HEK293 (cell line): Measurements from ENCODE around the gene TMPRSS11A.

ENCODE experiments used
- CTCF ChIA-PET: fragments of 350-600 bp; formaldehyde crosslinking; extraction: SDS; loops from one replicate; lab custom pipeline; 2021; ENCODE audit warnings: antibody characterized with exemption; lab: Yijun Ruan, JAX
- POLR2A ChIA-PET: fragments of 300-600 bp; formaldehyde crosslinking; extraction: SDS; loops from one replicate; lab custom pipeline; 2020; ENCODE audit warnings: antibody characterized with exemption, inconsistent platforms; lab: Yijun Ruan, JAX
- H3K27ac ChIP-seq: fragments of 200-500 bp; sonication (Bioruptor generic); 2 replicates; pipeline ENCODE4 v1.5.1; 2014; ENCODE audit warnings: low read depth, low read length, control low read depth, inconsistent platforms; ENCODE audit errors: extremely low read depth
- H3K36me3 ChIP-seq, 2 experiments: fragments of 200-500 bp in 1 of 2; sonication (Bioruptor generic) in 1 of 2; 1 replicate in 1 of 2; 2 replicates in 1 of 2; pipeline ENCODE4 v1.5.1; 2014 to 2017; ENCODE audit warnings: inconsistent platforms in 2 of 2, low read length in 2 of 2; ENCODE audit not compliant: control insufficient read depth in 2 of 2, insufficient read depth in 1 of 2
- H3K4me1 ChIP-seq: fragments of 200-500 bp; sonication (Bioruptor generic); 2 replicates; pipeline ENCODE4 v1.5.1; 2014; ENCODE audit warnings: mild to moderate bottlenecking, low read length, inconsistent platforms; ENCODE audit not compliant: control insufficient read depth, insufficient read depth
- H3K4me3 ChIP-seq: 2 replicates; pipeline ENCODE4 v1.5.1; 2011; ENCODE audit warnings: low read depth, mild to moderate bottlenecking, control low read depth, low read length, moderate library complexity
- H3K9me3 ChIP-seq: fragments of 200-500 bp; sonication (Bioruptor generic); 2 replicates; pipeline ENCODE4 v1.5.1; 2014; ENCODE audit warnings: low read depth, low read length, inconsistent platforms; ENCODE audit not compliant: control insufficient read depth, insufficient read depth
- ELK4 ChIP-seq: IDR thresholded peaks from 2 replicates; pipeline ENCODE4 v1.6.1; 2011; ENCODE audit warnings: mild to moderate bottlenecking, low read depth, low read length, borderline replicate concordance
- HOXD13 ChIP-seq: sonication (generic); formaldehyde crosslinking; IDR thresholded peaks from 2 replicates; pipeline ENCODE4 v1.8.0; 2022; ENCODE audit warnings: missing genetic modification reagents, borderline replicate concordance
- KLF16 ChIP-seq: fragments of 450-650 bp; formaldehyde crosslinking; IDR thresholded peaks from 2 replicates; pipeline ENCODE4 v1.5.1; 2017; ENCODE audit warnings: missing biosample characterization, missing genetic modification characterization
- PATZ1 ChIP-seq: fragments of 450-650 bp; formaldehyde crosslinking; IDR thresholded peaks from 2 replicates; pipeline ENCODE4 v1.5.1; 2016; ENCODE audit warnings: missing biosample characterization, missing genetic modification characterization
- REST ChIP-seq: fragments of 450-650 bp; formaldehyde crosslinking; IDR thresholded peaks from 2 replicates; pipeline ENCODE4 v1.5.1; 2016; ENCODE audit warnings: missing biosample characterization, missing genetic modification characterization
- TSHZ1 ChIP-seq: fragments of 450-650 bp; formaldehyde crosslinking; IDR thresholded peaks from 2 replicates; pipeline ENCODE4 v1.5.1; 2016; ENCODE audit warnings: missing biosample characterization, missing genetic modification characterization, borderline replicate concordance
- ZNF18 ChIP-seq: fragments of 450-650 bp; formaldehyde crosslinking; IDR thresholded peaks from 2 replicates; pipeline ENCODE4 v1.5.1; 2016; ENCODE audit warnings: missing biosample characterization, missing genetic modification characterization
- ZNF19 ChIP-seq: fragments of 450-650 bp; formaldehyde crosslinking; IDR thresholded peaks from 2 replicates; pipeline ENCODE4; 2016; ENCODE audit warnings: missing biosample characterization, missing genetic modification characterization, low read depth
- ZNF23 ChIP-seq: fragments of 450-650 bp; formaldehyde crosslinking; IDR thresholded peaks from 2 replicates; pipeline ENCODE4 v1.5.1; 2016; ENCODE audit warnings: missing biosample characterization, missing genetic modification characterization, borderline replicate concordance
- ZNF24 ChIP-seq: fragments of 450-650 bp; formaldehyde crosslinking; IDR thresholded peaks from 2 replicates; pipeline ENCODE4 v1.5.1; 2016; ENCODE audit warnings: missing biosample characterization, missing genetic modification characterization
- ZNF274 ChIP-seq, 2 experiments: fragments of 200-500 bp in 1 of 2; fragments of 450-650 bp in 1 of 2; sonication (Bioruptor generic) in 1 of 2; formaldehyde crosslinking in 1 of 2; IDR thresholded peaks; 2 replicates each; pipeline versions ENCODE4 v1.5.1 to v1.6.1; 2014 to 2016; ENCODE audit warnings: borderline replicate concordance in 1 of 2, inconsistent platforms in 1 of 2, low read length in 1 of 2, missing biosample characterization in 1 of 2, missing genetic modification characterization in 1 of 2
- ZNF473 ChIP-seq: fragments of 450-650 bp; formaldehyde crosslinking; IDR thresholded peaks from 2 replicates; pipeline ENCODE4 v1.5.1; 2017; ENCODE audit warnings: missing biosample characterization, missing genetic modification characterization
- ZNF48 ChIP-seq: fragments of 450-650 bp; formaldehyde crosslinking; IDR thresholded peaks from 2 replicates; pipeline ENCODE4 v1.5.1; 2016; ENCODE audit warnings: missing biosample characterization, missing genetic modification characterization
- ZNF513 ChIP-seq: fragments of 450-650 bp; IDR thresholded peaks from 2 replicates; pipeline ENCODE4 v1.5.1; 2018; ENCODE audit warnings: missing biosample characterization, missing genetic modification characterization
- ZNF580 ChIP-seq: fragments of 450-650 bp; formaldehyde crosslinking; IDR thresholded peaks from 2 replicates; pipeline ENCODE4 v1.5.1; 2016; ENCODE audit warnings: missing biosample characterization, missing genetic modification characterization
- ZNF623 ChIP-seq: fragments of 450-650 bp; formaldehyde crosslinking; IDR thresholded peaks from 2 replicates; pipeline ENCODE4 v1.5.1; 2016; ENCODE audit warnings: missing biosample characterization, missing genetic modification characterization
- ZNF677 ChIP-seq: fragments of 450-650 bp; IDR thresholded peaks from 2 replicates; pipeline ENCODE4 v1.5.0; 2018; ENCODE audit warnings: missing biosample characterization, mild to moderate bottlenecking, missing genetic modification characterization, moderate library complexity
- ZNF830 ChIP-seq: fragments of 450-650 bp; IDR thresholded peaks from 2 replicates; pipeline ENCODE4 v1.5.0; 2018; ENCODE audit warnings: missing biosample characterization, missing genetic modification characterization, low read depth, mild to moderate bottlenecking, moderate library complexity
- ZSCAN23 ChIP-seq: fragments of 450-650 bp; formaldehyde crosslinking; IDR thresholded peaks from 2 replicates; pipeline ENCODE4 v1.5.1; 2016; ENCODE audit warnings: missing biosample characterization, missing genetic modification characterization

The TMPRSS11A gene

GRCh38 chr4:67926485-67926884 is 36.8 kb downstream of the TMPRSS11A start:
- H3K4me1 ChIP-seq: no peaks in the 10 kb centered on the region
- H3K36me3 ChIP-seq: no peaks in the 10 kb centered on the region
- ChIA-PET POLR2A (no interaction called here), CTCF (no interaction called here)
- H3K9me3 ChIP-seq: no peaks in the 10 kb centered on the region
- no peak overlapping the region for H3K4me3 ChIP-seq
- H3K27ac ChIP-seq: no peak overlapping the region
- TF ChIP-seq ZNF274 (IDR thresholded peaks at IDR 0.05; ENCODE audit: low read length) (no peak), ZNF274 (tag by site-specific recombination; IDR thresholded peaks at IDR 0.05; ENCODE audit: borderline replicate concordance) (no peak), ZNF623 (no peak), ZNF830 (tag by site-specific recombination) (no peak), REST (tag by site-specific recombination) (no peak), HOXD13 (CRISPR knock-in tag) (no peak), ZNF19 (tag by site-specific recombination) (no peak)

GRCh38 chr4:67922697-67923096 is 40.6 kb downstream of the TMPRSS11A start:
- no peak for TF ChIP-seq ZNF473
- no peak for TF ChIP-seq ZSCAN23 (tag by site-specific recombination)
- TF ChIP-seq KLF16 (tag by site-specific recombination): no peak
- no peak for TF ChIP-seq ZNF274 (IDR thresholded peaks at IDR 0.05; ENCODE audit: low read length)
- no peak for TF ChIP-seq ZNF274 (tag by site-specific recombination; IDR thresholded peaks at IDR 0.05; ENCODE audit: borderline replicate concordance)
- no peak for TF ChIP-seq ZNF23 (tag by site-specific recombination)
- TF ChIP-seq ZNF677 (tag by site-specific recombination): no peak
- TF ChIP-seq TSHZ1 (tag by site-specific recombination): no peak
- TF ChIP-seq PATZ1: no peak
- no peak for TF ChIP-seq ZNF580 (tag by site-specific recombination)
- TF ChIP-seq ZNF513 (tag by site-specific recombination): no peak
- TF ChIP-seq ZNF24: no peak
- no peak for TF ChIP-seq ELK4
- TF ChIP-seq ZNF48 (tag by site-specific recombination): no peak
- no peak for TF ChIP-seq ZNF18
- ChIA-PET CTCF (no interaction called here), POLR2A (no interaction called here)
- H3K9me3 ChIP-seq: no peaks in the 10 kb centered on the region
- no peaks in the 10 kb centered on the region for H3K4me1 ChIP-seq
- no peak overlapping the region for H3K4me3 ChIP-seq
- H3K27ac ChIP-seq: no peak overlapping the region
- H3K36me3 ChIP-seq: no peaks in the 10 kb centered on the region
